Measurements from ENCODE around the gene CR1L.

GRCh38 chr1:207673399-207673798 is 28.5 kb downstream of the CR1L start:
- TF ChIP-seq CTCF (IDR thresholded peaks at IDR 0.05 in 8 of 11, conservative IDR thresholded peaks at IDR 0.05 in 3 of 11) = no peak
- TF ChIP-seq POLR2AphosphoS5 (IDR thresholded peaks at IDR 0.05) = no peak
